Endothelial cell of umbilical vein (primary cell): ENCODE measurements around the gene CCNY. TPM values are rescaled to one million over a fixed set of nuclear protein-coding genes. Genes with fewer than 3 reads are reported as not detected.

Experiments
- BruUV-seq: library from RNA; stranded (reverse); fragments of 400-500 nt; replicated peaks from 2 replicates; lab custom pipeline; 2021; lab: Mats Ljungman, UMichigan
- CTCF ChIA-PET: fragments of 300-600, 350-600 bp; sonication (Branson Sonifier 250); formaldehyde crosslinking; loops from one replicate; lab custom pipeline; 2021; ENCODE audit warnings: antibody characterized with exemption, inconsistent platforms; lab: Charles Lee
- POLR2A ChIA-PET: fragments of 300-600, 350-600 bp; sonication (Branson Sonifier 250); formaldehyde crosslinking; loops from one replicate; lab custom pipeline; 2021; ENCODE audit warnings: antibody characterized with exemption, inconsistent platforms; lab: Charles Lee
- DNase-seq: peaks from one replicate; pipeline ENCODE4 v3.0.0-alpha.2; 2011; ENCODE audit warnings: low read depth, low spot score
- FAIRE-seq: peaks from 2 replicates; lab custom pipeline; 2011; peaks lifted over from hg19 to GRCh38; lab: Jason Lieb, UNC
- H2AFZ ChIP-seq: 2 replicates; pipeline ENCODE4 v1.6.0; 2012; ENCODE audit warnings: low read depth, low read length, control low read depth, inconsistent platforms
- H3K27ac ChIP-seq: 2 replicates; pipeline ENCODE4 v1.5.1; 2011; ENCODE audit warnings: low read depth, mild to moderate bottlenecking, control low read depth, low read length, moderate library complexity; ENCODE audit not compliant: insufficient read depth
- H3K27me3 ChIP-seq, 2 experiments: 2 replicates each; pipeline versions ENCODE4 v1.6.0 to v1.6.1; 2011; ENCODE audit warnings: low read length in 2 of 2, mixed read lengths in 1 of 2; ENCODE audit not compliant: control insufficient read depth in 2 of 2, insufficient read depth in 2 of 2
- H3K36me3 ChIP-seq, 2 experiments: 2 replicates in 1 of 2; 3 replicates in 1 of 2; pipeline ENCODE4 v1.5.1; 2011; ENCODE audit warnings: low read length in 2 of 2, mild to moderate bottlenecking in 1 of 2, moderate library complexity in 1 of 2; ENCODE audit not compliant: control insufficient read depth in 2 of 2, insufficient read depth in 2 of 2; ENCODE audit errors: extremely low read depth in 1 of 2
- H3K4me1 ChIP-seq: 3 replicates; pipeline ENCODE4 v1.5.1; 2011; ENCODE audit warnings: mild to moderate bottlenecking, low read length; ENCODE audit not compliant: control insufficient read depth, insufficient read depth; ENCODE audit errors: extremely low read depth
- H3K4me2 ChIP-seq: 2 replicates; pipeline ENCODE4 v1.6.1; 2011; ENCODE audit warnings: low read length, control low read depth, mixed read lengths; ENCODE audit not compliant: insufficient read depth
- H3K4me3 ChIP-seq, 3 experiments: fragments of 200-600 bp in 1 of 3; sonication (generic), shearing (Covaris generic) in 1 of 3; replicated peaks in 1 of 3; 2 replicates each; pipeline ENCODE4 v1.5.1; 2011 to 2016; ENCODE audit warnings: control low read depth in 3 of 3, low read length in 3 of 3, mild to moderate bottlenecking in 2 of 3, inconsistent platforms in 1 of 3, low read depth in 1 of 3, moderate library complexity in 1 of 3; ENCODE audit not compliant: insufficient read depth in 1 of 3
- H3K79me2 ChIP-seq: 2 replicates; pipeline ENCODE4 v1.6.0; 2012; ENCODE audit warnings: low read length, inconsistent platforms; ENCODE audit not compliant: control insufficient read depth, insufficient read depth
- H3K9ac ChIP-seq: replicated peaks from 2 replicates; pipeline ENCODE3; 2011; ENCODE audit warnings: low read length, control low read depth; ENCODE audit not compliant: insufficient read depth; ENCODE audit errors: extremely low read depth
- H3K9me1 ChIP-seq: replicated peaks from 3 replicates; pipeline ENCODE4 v1.6.0; 2011; ENCODE audit warnings: mild to moderate bottlenecking, low read length; ENCODE audit not compliant: control insufficient read depth, insufficient read depth; ENCODE audit errors: extremely low read depth
- H3K9me3 ChIP-seq: replicated peaks from 2 replicates; pipeline ENCODE4 v1.5.1; 2012; ENCODE audit warnings: low read length, inconsistent platforms; ENCODE audit not compliant: control insufficient read depth, insufficient read depth
- H4K20me1 ChIP-seq: replicated peaks from 2 replicates; pipeline ENCODE3; 2011; ENCODE audit warnings: mild to moderate bottlenecking, low read length; ENCODE audit not compliant: control insufficient read depth, insufficient read depth; ENCODE audit errors: extremely low read depth
- CTCF ChIP-seq, 2 donors: IDR thresholded peaks; 1 replicate in 1 of 2; 2 replicates in 1 of 2; pipeline ENCODE4 v1.5.1; 2011; ENCODE audit warnings: low read length in 2 of 2, mild to moderate bottlenecking in 2 of 2, moderate library complexity in 2 of 2, control low read depth in 1 of 2, inconsistent platforms in 1 of 2, low read depth in 1 of 2; ENCODE audit not compliant: insufficient read depth in 1 of 2; ENCODE audit errors: extremely low read depth in 1 of 2
- EZH2 ChIP-seq: IDR thresholded peaks from 2 replicates; pipeline ENCODE4 v1.6.1; 2012; ENCODE audit warnings: borderline replicate concordance, low read depth, mild to moderate bottlenecking, moderate library complexity, low read length, inconsistent platforms; ENCODE audit not compliant: severe bottlenecking
- FOS ChIP-seq: IDR thresholded peaks from 2 replicates; pipeline ENCODE4 v1.6.1; 2011; ENCODE audit warnings: mild to moderate bottlenecking, low read length, moderate library complexity, borderline replicate concordance; ENCODE audit not compliant: insufficient read depth
- GATA2 ChIP-seq: IDR thresholded peaks from 2 replicates; pipeline ENCODE4 v1.7.0; 2011; ENCODE audit warnings: low read depth, mild to moderate bottlenecking, moderate library complexity, mixed read lengths, low read length; ENCODE audit not compliant: insufficient read length, insufficient read depth
- JUN ChIP-seq: IDR thresholded peaks from 2 replicates; pipeline ENCODE4 v1.6.1; 2011; ENCODE audit warnings: borderline replicate concordance, low read depth; ENCODE audit not compliant: insufficient read length, insufficient read depth
- MYC ChIP-seq: IDR thresholded peaks from one replicate; pipeline ENCODE4 v1.6.1; 2011; ENCODE audit warnings: mild to moderate bottlenecking, low read depth, low read length
- POLR2AphosphoS5 ChIP-seq: IDR thresholded peaks from 2 replicates; pipeline ENCODE4 v1.6.1; 2012; ENCODE audit warnings: low read depth, mild to moderate bottlenecking, control low read depth, low read length, moderate library complexity; ENCODE audit not compliant: insufficient read depth
- dilution Hi-C: fragments of 300-500 bp; cut with MboI; formaldehyde crosslinking; loops from one replicate; pipeline ENCODE4 v1.15.0; 2019; ENCODE audit warnings: low sequenced_read_pairs; ENCODE audit not compliant: extremely low pct_ligation_motif_present
- intact Hi-C: fragments of 100-400 bp; cut with micrococcal nuclease; formaldehyde crosslinking; loops from one replicate; pipeline ENCODE4 v1.10.0; 2022
- polyA plus RNA-seq, 4 experiments: library from polyadenylated mRNA; depleted of rRNA in 3 of 4; stranded (reverse) in 3 of 4; unstranded in 1 of 4; fragments of >200 nt; gene quantifications; 2 replicates each; pipeline versions ENCODE4 v1.2.1 to v1.2.3, GENCODE V29; 2011 to 2012; ENCODE audit warnings: missing spikeins in 1 of 4
- total RNA-seq: library from RNA; stranded (reverse); gene quantifications from 2 replicates; pipeline ENCODE4 v1.2.3, GENCODE V29; 2021
- TF ChIP-seq, protein P1 (sequence below): IDR thresholded peaks from 2 replicates; pipeline ENCODE4 v1.6.1; 2011; ENCODE audit not compliant: insufficient read depth, insufficient read length

CCNY gene
- total and polyA plus RNA-seq, 2 donors (not counting 3 experiments of a cell fraction or from before 2014, with no cell fraction given): 61.5 to 107 TPM

- no TSS peak for BruUV-seq
Observed at GRCh38 chr10:35306852-35307251, 29.5 kb upstream of the CCNY start.

More at GRCh38 chr10:35306852-35307251, 29.5 kb upstream of the CCNY start:
- Histone ChIP-seq H3K27ac (no peak overlapping the region), H2AFZ (no peak overlapping the region), H3K9me3 (no peaks in the 10 kb centered on the region), H3K9me1 (no peaks in the 10 kb centered on the region), H3K27me3 (peaks cover 3 to 12% of the 10 kb centered on the region in 2 experiments), H3K4me2 (no peak overlapping the region), H3K4me3 (no peak overlapping the region), H3K4me1 (no peaks in the 10 kb centered on the region), H3K9ac (no peak overlapping the region), H4K20me1 (no peaks in the 10 kb centered on the region), H3K79me2 (no peaks in the 10 kb centered on the region), H3K36me3 (no peaks in the 10 kb centered on the region)
- no peak for DNase-seq
- no peak for FAIRE-seq
- intact Hi-C loops: no loop called here
- TF ChIP-seq POLR2AphosphoS5: no peak
- no peak for TF ChIP-seq JUN
- TF ChIP-seq EZH2: no peak
- no peak for TF ChIP-seq CTCF (IDR thresholded peaks at IDR 0.05; ENCODE audit: extremely low read depth in 1 of 2, insufficient read depth in 1 of 2, low read depth in 1 of 2, low read length in 2 of 2)
- TF ChIP-seq FOS: no peak
- no peak for TF ChIP-seq MYC
- no peak for TF ChIP-seq GATA2
- TF ChIP-seq, protein P1, sequence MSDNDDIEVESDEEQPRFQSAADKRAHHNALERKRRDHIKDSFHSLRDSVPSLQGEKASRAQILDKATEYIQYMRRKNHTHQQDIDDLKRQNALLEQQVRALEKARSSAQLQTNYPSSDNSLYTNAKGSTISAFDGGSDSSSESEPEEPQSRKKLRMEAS: no peak
- POLR2A ChIA-PET: no interaction called here
- CTCF ChIA-PET: no interaction called here
- dilution Hi-C loops: no loop called here
